ENCODE measurements around the gene MTMR11.

GRCh38 chr1:149936992-149937705 lies 470 bp upstream of the MTMR11 start:
- TF ChIP-seq POLR2AphosphoS5 (IDR thresholded peaks at IDR 0.05) (no peak), CTCF (IDR thresholded peaks at IDR 0.05) (no peak), POLR2A (IDR thresholded peaks at IDR 0.05) (no peak)
